GM12878 (cell line): Measurements from ENCODE around the gene RRP1B. TPM values are rescaled to one million over a fixed set of nuclear protein-coding genes. Genes with fewer than 3 reads are reported as not detected.

ENCODE experiments used
- ATAC-seq: fragments of 200-7000 bp; cut with Tn5 transposase; 3 replicates; pipeline ENCODE4 v1.9.1; 2020; ENCODE audit warnings: mild to moderate bottlenecking, moderate library complexity
- BruUV-seq: library from RNA; stranded (reverse); fragments of 400-500 nt; replicated peaks from 2 replicates; lab custom pipeline; 2021; lab: Mats Ljungman, UMichigan
- CTCF ChIA-PET: fragments of 300-600 bp; sonication (Branson Sonifier 250); formaldehyde crosslinking; extraction: SDS; loops from one replicate; lab custom pipeline; 2021; ENCODE audit warnings: inconsistent platforms; lab: Yijun Ruan, JAX
- POLR2A ChIA-PET: fragments of 350-600 bp; formaldehyde crosslinking; extraction: SDS; loops from one replicate; lab custom pipeline; 2021; ENCODE audit warnings: inconsistent platforms; lab: Charles Lee
- RAD21 ChIA-PET: fragments of 300-600 bp; sonication (Branson Sonifier 250); formaldehyde crosslinking; loops from one replicate; lab custom pipeline; 2023; ENCODE audit warnings: antibody characterized with exemption; ENCODE audit not compliant: unreplicated experiment; lab: Charles Lee
- SMC1A ChIA-PET: fragments of 300-600 bp; sonication (Branson Sonifier 250); formaldehyde crosslinking; loops from one replicate; lab custom pipeline; 2023; ENCODE audit not compliant: unreplicated experiment, uncharacterized antibody; lab: Charles Lee
- DNase-seq: peaks from one replicate; pipeline ENCODE4 v3.0.0-alpha.2; 2011; ENCODE audit warnings: low read depth, low spot score
- FAIRE-seq: peaks from 3 replicates; lab custom pipeline; 2011; peaks lifted over from hg19 to GRCh38; lab: Jason Lieb, UNC
- H2AFZ ChIP-seq: 2 replicates; pipeline ENCODE4 v1.6.0; 2011; ENCODE audit warnings: low read depth, low read length, control low read depth; ENCODE audit not compliant: control insufficient read depth
- H3K27ac ChIP-seq: 2 replicates; pipeline ENCODE4 v1.5.1; 2011; ENCODE audit warnings: control low read depth; ENCODE audit not compliant: control insufficient read depth, insufficient read depth
- H3K27me3 ChIP-seq, 2 experiments: replicated peaks in 1 of 2; 2 replicates each; pipeline versions ENCODE4 v1.6.0 to v1.6.1; 2011; ENCODE audit warnings: low read length in 1 of 2; ENCODE audit not compliant: control insufficient read depth in 2 of 2, insufficient read depth in 2 of 2
- H3K36me3 ChIP-seq, 2 experiments: 2 replicates each; pipeline ENCODE4 v1.5.1; 2011; ENCODE audit warnings: low read length in 1 of 2; ENCODE audit not compliant: control insufficient read depth in 2 of 2, insufficient read depth in 2 of 2
- H3K4me1 ChIP-seq: 2 replicates; pipeline ENCODE4 v1.6.1; 2011; ENCODE audit warnings: mild to moderate bottlenecking, low read length, moderate library complexity, mixed read lengths; ENCODE audit not compliant: control insufficient read depth, insufficient read depth
- H3K4me2 ChIP-seq: 2 replicates; pipeline ENCODE4 v1.6.0; 2011; ENCODE audit warnings: control low read depth; ENCODE audit not compliant: control insufficient read depth, insufficient read depth
- H3K4me3 ChIP-seq: fragments of 200-600 bp; sonication (generic); 2 replicates; pipeline ENCODE4 v1.5.1; 2016
- H3K79me2 ChIP-seq: 2 replicates; pipeline ENCODE4 v1.6.0; 2011; ENCODE audit warnings: low read length; ENCODE audit not compliant: control insufficient read depth, insufficient read depth
- H3K9ac ChIP-seq: 2 replicates; pipeline ENCODE4 v1.8.0; 2011; ENCODE audit warnings: low read length, control low read depth, mixed read lengths; ENCODE audit not compliant: control insufficient read depth, insufficient read depth
- H3K9me3 ChIP-seq: replicated peaks from 3 replicates; pipeline ENCODE4 v1.5.1; 2011; ENCODE audit warnings: mild to moderate bottlenecking, low read length; ENCODE audit not compliant: control insufficient read depth, insufficient read depth
- H4K20me1 ChIP-seq: 2 replicates; pipeline ENCODE4 v1.6.0; 2011; ENCODE audit not compliant: control insufficient read depth, insufficient read depth
- BCL11A ChIP-seq: IDR thresholded peaks from 2 replicates; pipeline ENCODE4 v1.6.1; 2011; ENCODE audit warnings: low read depth, low read length
- BMI1 ChIP-seq: fragments of 450-650 bp; IDR thresholded peaks from 2 replicates; pipeline ENCODE4 v1.6.1; 2016; ENCODE audit warnings: mild to moderate bottlenecking, moderate library complexity, borderline replicate concordance
- CHD4 ChIP-seq: fragments of 200-600 bp; sonication (generic); IDR thresholded peaks from 2 replicates; pipeline ENCODE4 v1.6.1; 2016; ENCODE audit warnings: mild to moderate bottlenecking
- EGR1 ChIP-seq, 2 experiments: IDR thresholded peaks; 1 replicate in 1 of 2; 2 replicates in 1 of 2; pipeline ENCODE4 v1.6.1; 2011 to 2012; ENCODE audit warnings: low read depth in 2 of 2, low read length in 2 of 2, borderline replicate concordance in 1 of 2, mild to moderate bottlenecking in 1 of 2, moderate library complexity in 1 of 2
- HDAC2 ChIP-seq: fragments of 200-600 bp; sonication (generic); IDR thresholded peaks from 2 replicates; pipeline ENCODE4 v1.6.1; 2017
- NR2F1 ChIP-seq: fragments of 450-650 bp; conservative IDR thresholded peaks from 2 replicates; pipeline ENCODE4 v1.6.1; 2017; ENCODE audit warnings: mild to moderate bottlenecking
- SMAD1 ChIP-seq: fragments of 450-650 bp; IDR thresholded peaks from 2 replicates; pipeline ENCODE4 v1.6.1; 2018; ENCODE audit warnings: mild to moderate bottlenecking, low read depth; ENCODE audit not compliant: partially characterized antibody
- SMC3 ChIP-seq: IDR thresholded peaks from 2 replicates; pipeline ENCODE4 v1.6.1; 2011; ENCODE audit warnings: low read length, improper control_type of control experiment, borderline replicate concordance
- SREBF1 ChIP-seq: IDR thresholded peaks from 2 replicates; pipeline ENCODE4 v1.6.1; 2012; ENCODE audit warnings: mild to moderate bottlenecking, low read length
- STAT3 ChIP-seq: IDR thresholded peaks from 2 replicates; pipeline ENCODE4 v1.6.1; 2011; ENCODE audit warnings: low read depth, low read length, improper control_type of control experiment
- SUPT20H ChIP-seq: IDR thresholded peaks from 2 replicates; pipeline ENCODE4 v1.6.1; 2011; ENCODE audit warnings: low read depth, mild to moderate bottlenecking, low read length, moderate library complexity, borderline replicate concordance; ENCODE audit not compliant: control insufficient read depth
- TAF1 ChIP-seq: IDR thresholded peaks from 2 replicates; pipeline ENCODE4 v1.6.1; 2011; ENCODE audit warnings: mild to moderate bottlenecking, low read depth, low read length, borderline replicate concordance
- ZNF24 ChIP-seq: fragments of 450-650 bp; IDR thresholded peaks from 2 replicates; pipeline ENCODE4 v1.6.1; 2017; ENCODE audit warnings: antibody characterized with exemption, mild to moderate bottlenecking
- WGBS: methylation state at CpG from one replicate; pipeline ENCODE4 v1.1.6; 2016; ENCODE audit warnings: low lambda C conversion rate; ENCODE audit not compliant: insufficient replicate concordance, insufficient coverage; ENCODE audit errors: missing lambda C conversion rate; 5-methylcytosine and 5-hydroxymethylcytosine counted together
- in situ Hi-C: fragments of 300-500 bp; cut with MboI; formaldehyde crosslinking; loops from 9 replicates; pipeline ENCODE4 v1.14.3; 2018; ENCODE audit warnings: mixed read lengths
- intact Hi-C: fragments of 100-400 bp; cut with micrococcal nuclease; formaldehyde crosslinking; loops from one replicate; pipeline ENCODE4 v1.14.2; 2022; ENCODE audit not compliant: unreplicated experiment
- polyA plus RNA-seq, 11 experiments: library from polyadenylated mRNA; depleted of rRNA in 4 of 11; unstranded in 6 of 11; stranded (reverse) in 5 of 11; fragments of >200 nt; fragmentation: Nextera tagmentation in 4 of 11; fragmentation: Illumina TruSeq in 1 of 11; extraction: Ambion mirVana in 4 of 11; extraction: Trizol in 1 of 11; gene quantifications; 1 replicate in 1 of 11; 2 replicates in 10 of 11; pipeline versions ENCODE4 v1.2.1 to v1.2.3, GENCODE V29; 2011 to 2016; ENCODE audit warnings: inconsistent platforms in 2 of 11, missing spikeins in 2 of 11, low read depth in 1 of 11
- total RNA-seq, 4 experiments: library from RNA; depleted of rRNA in 3 of 4; stranded (reverse); fragments of >200 nt in 3 of 4; fragmentation: Illumina TruSeq in 1 of 4; extraction: Trizol in 1 of 4; gene quantifications; 2 replicates each; pipeline versions ENCODE4 v1.2.1 to v1.2.3, GENCODE V29; 2013 to 2021
- TF ChIP-seq, protein P1 (sequence below): fragments of 450-650 bp; IDR thresholded peaks from 2 replicates; pipeline ENCODE4 v1.6.1; 2017; ENCODE audit warnings: mild to moderate bottlenecking, moderate library complexity
- TF ChIP-seq, protein P2 (sequence below): IDR thresholded peaks from 2 replicates; pipeline ENCODE4 v1.6.1; 2012; ENCODE audit warnings: mild to moderate bottlenecking, low read depth, low read length

The RRP1B gene
- total and polyA plus RNA-seq, 10 of the 15 experiments (the other 5 are each of a cell fraction or from before 2014, with no cell fraction given), result 8.1 to 57.4 (median 38.1) TPM

DNA sequence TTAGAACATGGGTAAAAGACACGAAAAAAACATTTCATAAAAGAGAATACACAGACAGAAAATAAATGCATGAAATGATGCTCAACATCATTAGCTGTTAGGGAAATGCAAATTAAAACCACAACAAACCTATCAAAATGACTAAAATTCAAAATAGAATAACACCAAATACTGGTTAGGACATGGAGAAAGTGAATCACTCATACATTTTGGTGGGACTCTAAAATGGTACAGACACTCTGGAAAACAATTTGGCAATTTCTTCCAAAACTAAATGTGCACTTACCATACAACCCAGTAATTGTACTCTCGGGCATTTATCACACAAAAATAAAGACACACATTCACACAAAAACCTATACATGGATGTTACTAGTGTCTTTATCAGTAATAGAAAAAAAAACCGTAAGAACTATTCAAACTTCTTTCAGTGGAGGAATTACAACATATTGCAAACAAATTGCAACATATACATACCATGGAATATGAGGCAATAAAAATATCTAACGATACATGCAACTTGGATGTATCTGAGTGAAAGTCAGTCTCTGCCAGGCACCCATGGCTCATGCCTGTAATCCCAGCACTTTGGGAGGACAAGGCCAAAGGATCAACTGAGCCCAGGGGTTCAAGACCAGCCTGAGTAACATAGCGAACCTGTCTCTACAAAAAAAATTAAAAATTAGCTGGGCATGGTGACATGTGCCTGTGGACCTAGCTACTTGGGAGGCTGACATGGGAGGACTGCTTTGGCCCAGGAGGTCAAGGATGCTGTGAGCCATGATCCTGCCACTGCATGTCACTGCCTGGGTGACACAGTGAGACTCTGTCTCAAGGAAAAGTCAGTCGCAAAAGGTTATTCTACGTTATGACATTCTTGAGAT, 19.6 kb upstream of the RRP1B start:
- no peak overlapping the region for H2AFZ ChIP-seq
- ChIA-PET SMC1A (interaction anchor here (0.8 kb wide), 1 partner anchor 28 kb away, joined by 4 read pairs; no protein-coding TSS in a partner anchor), POLR2A (no interaction called here), RAD21 (no interaction called here), CTCF (interaction anchor here (0.6 to 1.3 kb wide), 3 partner anchors 8 to 19 kb away, joined by 3 to 5 read pairs (median 3); no protein-coding TSS in a partner anchor)
- WGBS, result 55% methylated on average over 7 of the region's 7 CpGs
- intact Hi-C loops, result no loop called here
- no TSS peak for BruUV-seq
- H3K36me3 ChIP-seq, result no peaks in the 10 kb centered on the region
- H4K20me1 ChIP-seq, result no peaks in the 10 kb centered on the region
- H3K9ac ChIP-seq, result no peak overlapping the region
- FAIRE-seq (no peak), DNase-seq (no peak), ATAC-seq (no peak)
- H3K4me3 ChIP-seq, result no peak overlapping the region
- no peak overlapping the region for H3K4me2 ChIP-seq
- no peaks in the 10 kb centered on the region for H3K4me1 ChIP-seq
- no peak overlapping the region for H3K27ac ChIP-seq
- no peaks in the 10 kb centered on the region for H3K9me3 ChIP-seq
- in situ Hi-C loops, result no loop called here
- H3K79me2 ChIP-seq, result no peaks in the 10 kb centered on the region
- H3K27me3 ChIP-seq, result no peaks in the 10 kb centered on the region
- TF ChIP-seq, protein P1, sequence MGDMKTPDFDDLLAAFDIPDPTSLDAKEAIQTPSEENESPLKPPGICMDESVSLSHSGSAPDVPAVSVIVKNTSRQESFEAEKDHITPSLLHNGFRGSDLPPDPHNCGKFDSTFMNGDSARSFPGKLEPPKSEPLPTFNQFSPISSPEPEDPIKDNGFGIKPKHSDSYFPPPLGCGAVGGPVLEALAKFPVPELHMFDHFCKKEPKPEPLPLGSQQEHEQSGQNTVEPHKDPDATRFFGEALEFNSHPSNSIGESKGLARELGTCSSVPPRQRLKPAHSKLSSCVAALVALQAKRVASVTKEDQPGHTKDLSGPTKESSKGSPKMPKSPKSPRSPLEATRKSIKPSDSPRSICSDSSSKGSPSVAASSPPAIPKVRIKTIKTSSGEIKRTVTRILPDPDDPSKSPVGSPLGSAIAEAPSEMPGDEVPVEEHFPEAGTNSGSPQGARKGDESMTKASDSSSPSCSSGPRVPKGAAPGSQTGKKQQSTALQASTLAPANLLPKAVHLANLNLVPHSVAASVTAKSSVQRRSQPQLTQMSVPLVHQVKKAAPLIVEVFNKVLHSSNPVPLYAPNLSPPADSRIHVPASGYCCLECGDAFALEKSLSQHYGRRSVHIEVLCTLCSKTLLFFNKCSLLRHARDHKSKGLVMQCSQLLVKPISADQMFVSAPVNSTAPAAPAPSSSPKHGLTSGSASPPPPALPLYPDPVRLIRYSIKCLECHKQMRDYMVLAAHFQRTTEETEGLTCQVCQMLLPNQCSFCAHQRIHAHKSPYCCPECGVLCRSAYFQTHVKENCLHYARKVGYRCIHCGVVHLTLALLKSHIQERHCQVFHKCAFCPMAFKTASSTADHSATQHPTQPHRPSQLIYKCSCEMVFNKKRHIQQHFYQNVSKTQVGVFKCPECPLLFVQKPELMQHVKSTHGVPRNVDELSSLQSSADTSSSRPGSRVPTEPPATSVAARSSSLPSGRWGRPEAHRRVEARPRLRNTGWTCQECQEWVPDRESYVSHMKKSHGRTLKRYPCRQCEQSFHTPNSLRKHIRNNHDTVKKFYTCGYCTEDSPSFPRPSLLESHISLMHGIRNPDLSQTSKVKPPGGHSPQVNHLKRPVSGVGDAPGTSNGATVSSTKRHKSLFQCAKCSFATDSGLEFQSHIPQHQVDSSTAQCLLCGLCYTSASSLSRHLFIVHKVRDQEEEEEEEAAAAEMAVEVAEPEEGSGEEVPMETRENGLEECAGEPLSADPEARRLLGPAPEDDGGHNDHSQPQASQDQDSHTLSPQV, result no peak
- TF ChIP-seq SMAD1 (no peak), SMC3 (no peak), HDAC2 (no peak), EGR1 (IDR thresholded peaks at IDR 0.05; ENCODE audit: borderline replicate concordance in 1 of 2, low read depth in 2 of 2, low read length in 2 of 2) (no peak), ZNF24 (no peak), STAT3 (no peak), BCL11A (no peak), BMI1 (no peak), TAF1 (no peak), NR2F1 (no peak), CHD4 (no peak), SREBF1 (no peak), SUPT20H (no peak)
- TF ChIP-seq, protein P2, sequence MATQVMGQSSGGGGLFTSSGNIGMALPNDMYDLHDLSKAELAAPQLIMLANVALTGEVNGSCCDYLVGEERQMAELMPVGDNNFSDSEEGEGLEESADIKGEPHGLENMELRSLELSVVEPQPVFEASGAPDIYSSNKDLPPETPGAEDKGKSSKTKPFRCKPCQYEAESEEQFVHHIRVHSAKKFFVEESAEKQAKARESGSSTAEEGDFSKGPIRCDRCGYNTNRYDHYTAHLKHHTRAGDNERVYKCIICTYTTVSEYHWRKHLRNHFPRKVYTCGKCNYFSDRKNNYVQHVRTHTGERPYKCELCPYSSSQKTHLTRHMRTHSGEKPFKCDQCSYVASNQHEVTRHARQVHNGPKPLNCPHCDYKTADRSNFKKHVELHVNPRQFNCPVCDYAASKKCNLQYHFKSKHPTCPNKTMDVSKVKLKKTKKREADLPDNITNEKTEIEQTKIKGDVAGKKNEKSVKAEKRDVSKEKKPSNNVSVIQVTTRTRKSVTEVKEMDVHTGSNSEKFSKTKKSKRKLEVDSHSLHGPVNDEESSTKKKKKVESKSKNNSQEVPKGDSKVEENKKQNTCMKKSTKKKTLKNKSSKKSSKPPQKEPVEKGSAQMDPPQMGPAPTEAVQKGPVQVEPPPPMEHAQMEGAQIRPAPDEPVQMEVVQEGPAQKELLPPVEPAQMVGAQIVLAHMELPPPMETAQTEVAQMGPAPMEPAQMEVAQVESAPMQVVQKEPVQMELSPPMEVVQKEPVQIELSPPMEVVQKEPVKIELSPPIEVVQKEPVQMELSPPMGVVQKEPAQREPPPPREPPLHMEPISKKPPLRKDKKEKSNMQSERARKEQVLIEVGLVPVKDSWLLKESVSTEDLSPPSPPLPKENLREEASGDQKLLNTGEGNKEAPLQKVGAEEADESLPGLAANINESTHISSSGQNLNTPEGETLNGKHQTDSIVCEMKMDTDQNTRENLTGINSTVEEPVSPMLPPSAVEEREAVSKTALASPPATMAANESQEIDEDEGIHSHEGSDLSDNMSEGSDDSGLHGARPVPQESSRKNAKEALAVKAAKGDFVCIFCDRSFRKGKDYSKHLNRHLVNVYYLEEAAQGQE, result no peak
